NCI-H345 (cell line): ENCODE results near the gene MPHOSPH8.
"Not testable (repeated sequence)": the region's sequence is repeated elsewhere in the genome, so short reads cannot be mapped to it uniquely, and the experiment has no call there.

ENCODE experiments used
- DNase-seq: peaks from one replicate; lab custom pipeline; 2025; lab: John Stamatoyannopoulos, UW

MPHOSPH8 gene

GRCh38 chr13:19624265-19624664 is 9.2 kb upstream of the MPHOSPH8 start:
- DNase-seq = no peak

GRCh38 chr13:19632915-19633478 is 462 bp upstream of the MPHOSPH8 start:
- DNase-seq = no peak

GRCh38 chr13:19634256-19634740 is 839 bp downstream of the MPHOSPH8 start:
- DNase-seq = no peak

DNA sequence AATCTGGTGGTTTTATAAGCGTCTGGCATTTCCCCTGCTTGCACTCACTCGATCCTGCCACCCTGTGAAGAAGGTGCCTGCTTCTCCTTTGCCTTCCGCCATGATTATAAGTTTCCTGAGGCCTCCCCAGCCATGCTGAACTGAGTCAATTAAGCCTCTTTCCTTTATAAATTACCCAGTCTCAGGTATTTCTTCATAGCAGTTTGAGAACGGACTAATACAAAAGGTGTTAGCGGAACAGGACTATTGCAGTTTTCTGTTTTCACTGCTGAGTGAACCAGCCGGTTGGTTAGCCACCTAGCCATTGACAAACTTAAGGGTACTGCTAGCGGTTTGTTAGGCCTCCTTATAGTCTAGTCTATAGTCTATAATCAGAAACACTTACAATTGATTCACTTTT is 2.5 kb downstream of the MPHOSPH8 start:
- DNase-seq = not testable (repeated sequence)

DNA sequence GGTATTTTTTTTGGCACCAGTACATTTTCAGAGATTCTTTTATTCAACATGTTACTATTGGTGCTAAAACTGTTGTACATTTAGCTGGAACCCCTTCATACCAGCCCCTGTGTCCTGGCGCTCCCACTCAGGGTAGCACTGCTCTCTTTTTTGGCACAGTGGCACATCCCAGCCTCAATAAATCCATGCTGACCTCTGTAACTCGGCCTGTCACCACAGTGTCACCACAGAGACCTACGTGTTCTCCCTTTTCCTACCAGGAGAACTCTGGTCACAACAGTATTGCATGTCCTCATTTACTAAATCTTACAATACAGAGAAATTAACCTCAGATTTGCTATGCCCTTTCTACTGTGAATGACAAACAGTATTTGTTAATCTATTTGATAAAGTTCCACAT is 10.2 kb downstream of the MPHOSPH8 start:
- DNase-seq = no peak

DNA sequence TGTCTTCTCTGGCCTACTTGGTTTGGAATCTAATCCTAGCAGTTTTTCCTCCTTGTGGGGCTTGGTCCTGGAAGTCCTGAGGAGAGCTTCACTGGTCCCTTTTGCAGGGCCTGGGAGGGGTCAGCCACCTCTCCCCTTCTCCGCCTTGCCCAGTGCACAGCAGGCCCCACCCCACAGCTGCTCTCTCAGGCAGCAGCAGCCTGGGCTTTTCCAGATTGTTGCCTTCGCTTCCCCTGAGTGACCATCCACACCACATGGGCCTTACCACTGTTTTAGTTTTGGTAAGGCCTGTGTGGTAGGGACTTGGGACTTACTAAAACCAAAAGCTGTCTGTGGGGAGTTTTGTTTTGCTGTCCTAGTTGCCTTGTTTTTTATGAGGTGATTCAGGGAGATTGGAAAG is 11.5 kb downstream of the MPHOSPH8 start:
- DNase-seq = no peak

GRCh38 chr13:19646063-19646462 is 12.6 kb downstream of the MPHOSPH8 start:
- no peak for DNase-seq

- DNase-seq = no peak
Measured at GRCh38 chr13:19650742-19651141, 17.3 kb downstream of the MPHOSPH8 start.

GRCh38 chr13:19657872-19658591 is 24.6 kb downstream of the MPHOSPH8 start:
- no peak for DNase-seq

DNA sequence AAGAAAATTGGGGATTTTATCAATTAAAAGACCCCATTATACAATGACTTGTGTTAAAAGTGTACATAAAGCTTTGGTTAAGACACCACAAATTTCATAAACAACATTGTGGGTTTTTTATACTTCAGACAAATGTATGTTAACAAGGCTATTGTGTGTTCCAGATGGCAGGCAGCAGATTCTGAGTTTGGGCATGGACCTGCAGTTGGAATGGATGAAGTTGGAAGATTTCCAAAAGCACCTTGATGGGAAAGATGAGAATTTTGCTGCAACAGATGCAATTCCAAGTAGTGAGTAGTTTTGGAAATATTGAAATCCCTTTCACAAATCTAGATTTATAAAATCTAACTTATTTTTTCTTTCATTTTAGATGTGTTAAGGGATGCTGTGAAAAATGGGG is 25.4 kb downstream of the MPHOSPH8 start:
- DNase-seq = no peak

DNA sequence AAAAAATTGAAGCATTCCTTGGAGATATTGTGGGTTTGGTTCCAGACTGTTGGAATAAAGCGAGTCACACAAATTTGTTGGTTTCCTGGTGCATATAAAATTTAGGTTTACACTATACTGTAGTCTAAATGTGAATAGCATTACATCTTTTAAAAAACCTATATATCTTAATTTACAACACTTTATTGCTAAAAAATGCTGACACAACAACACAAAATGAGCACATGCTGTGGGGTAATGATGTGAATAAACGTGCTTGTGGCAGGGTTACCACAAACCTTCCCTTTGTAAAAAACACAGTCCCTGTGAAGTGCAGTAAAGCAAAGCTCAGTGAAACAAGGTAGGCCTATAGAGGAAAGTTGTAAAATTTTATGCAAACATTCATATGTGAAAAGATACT is 27.7 kb downstream of the MPHOSPH8 start:
- no peak for DNase-seq

DNA sequence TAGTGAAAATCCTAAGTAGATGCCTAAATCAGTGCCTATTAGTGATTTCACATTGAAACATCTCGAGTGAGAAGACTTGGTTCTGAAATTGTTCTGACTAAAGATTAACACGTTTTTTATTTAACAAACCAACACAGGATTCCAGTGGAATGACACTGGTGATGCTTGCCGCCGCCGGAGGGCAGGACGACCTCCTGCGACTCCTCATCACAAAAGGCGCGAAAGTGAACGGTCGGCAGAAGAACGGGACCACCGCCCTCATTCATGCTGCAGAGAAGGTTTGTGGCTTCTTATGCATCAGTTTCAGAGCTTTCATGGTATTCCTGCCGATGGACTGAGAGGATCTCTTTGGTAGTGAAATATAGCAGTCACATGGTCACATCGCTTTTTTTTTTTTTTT is 28.1 kb downstream of the MPHOSPH8 start:
- DNase-seq = no peak

DNA sequence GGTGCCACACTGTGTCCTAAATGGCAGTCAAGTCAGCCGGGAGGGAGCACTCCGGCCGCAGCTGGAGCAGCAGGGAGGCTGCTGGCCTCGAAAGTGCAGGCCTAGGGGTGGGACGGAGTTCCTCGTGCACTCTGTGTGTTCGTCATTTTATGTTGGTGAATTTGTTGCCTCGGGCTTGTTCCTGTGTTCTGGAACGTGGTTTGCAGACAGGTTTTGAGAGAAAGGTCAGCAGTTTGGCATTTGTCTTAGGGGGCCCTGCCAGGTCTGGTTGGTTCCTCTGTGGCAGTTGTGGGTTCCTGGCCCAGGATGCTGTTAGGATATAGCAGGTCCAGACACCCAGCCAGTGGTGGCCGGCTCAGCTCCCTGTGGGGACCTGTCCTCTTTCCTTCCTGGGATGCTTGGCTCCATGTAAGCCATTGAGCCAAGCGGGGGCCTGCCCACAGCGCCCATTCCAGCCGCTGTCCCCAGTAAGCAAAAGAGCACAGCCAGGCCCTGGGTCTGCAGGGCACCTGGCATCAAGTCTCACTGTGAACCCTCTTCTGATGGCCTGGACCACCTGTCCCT is 30.0 kb downstream of the MPHOSPH8 start:
- no peak for DNase-seq

- no peak for DNase-seq
Measured at GRCh38 chr13:19664481-19665230, 31.2 kb downstream of the MPHOSPH8 start.

DNA sequence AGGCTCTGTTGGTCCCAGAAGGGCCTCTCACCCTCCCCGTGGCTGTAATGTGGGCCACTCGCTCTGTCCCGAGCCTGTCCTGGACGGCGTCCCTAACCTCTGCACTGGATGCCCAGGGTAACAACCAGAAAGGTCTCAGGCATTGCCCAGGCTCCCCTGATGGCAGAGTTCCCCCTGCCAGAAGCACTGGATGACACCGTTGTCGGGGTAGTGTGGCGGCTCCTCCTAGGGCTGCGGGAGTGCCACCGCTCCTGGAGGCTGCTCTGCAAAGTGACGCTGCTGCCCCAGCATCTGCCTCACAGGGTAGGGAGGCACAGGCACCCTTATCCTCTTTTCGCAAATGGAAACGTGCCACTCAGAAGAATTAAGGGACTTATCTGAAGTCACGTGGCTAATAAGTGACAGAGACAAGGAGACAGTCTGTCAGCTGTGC is 32.0 kb downstream of the MPHOSPH8 start:
- DNase-seq = no peak

DNA sequence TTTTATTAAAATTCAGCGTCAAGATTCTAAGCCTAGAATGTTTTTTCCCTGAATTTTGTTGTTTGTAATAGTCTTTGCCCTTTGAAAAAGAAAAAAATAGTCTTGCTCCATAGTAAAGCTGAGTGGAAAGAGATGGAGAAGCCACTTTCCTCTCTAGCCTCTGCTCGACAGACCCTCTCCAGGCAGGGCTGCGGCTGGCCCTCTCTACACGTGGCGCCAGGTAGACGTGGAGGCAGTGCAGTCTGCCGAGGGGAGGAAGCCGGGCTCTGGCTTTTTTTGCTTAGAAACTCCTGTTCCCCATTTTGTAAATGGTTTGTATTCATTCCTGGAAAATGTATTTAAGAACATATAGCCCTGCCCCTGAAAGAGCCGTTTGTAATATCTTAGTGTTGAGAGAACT is 35.3 kb downstream of the MPHOSPH8 start:
- no peak for DNase-seq

GRCh38 chr13:19670147-19670546 is 36.7 kb downstream of the MPHOSPH8 start:
- DNase-seq = no peak

DNA sequence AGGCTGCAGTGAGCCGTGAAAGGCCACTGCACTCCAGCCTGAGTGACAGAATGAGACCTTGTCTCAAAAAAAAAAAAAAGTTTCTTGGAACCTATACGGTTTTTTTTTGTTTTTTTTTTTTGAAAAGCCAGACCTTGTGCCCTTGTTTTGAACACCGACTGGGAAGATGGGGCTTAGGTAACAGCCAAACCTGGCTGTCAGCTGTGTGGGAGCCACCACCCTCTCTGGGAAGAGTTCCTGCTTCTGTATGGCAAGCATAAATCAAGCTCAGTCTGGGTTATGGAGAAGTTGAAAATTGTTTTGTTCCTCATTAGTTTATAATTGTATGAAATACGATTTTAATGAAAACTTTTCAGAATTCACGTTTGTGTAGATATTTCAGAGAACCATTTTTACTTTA is 39.5 kb downstream of the MPHOSPH8 start:
- no peak for DNase-seq

DNA sequence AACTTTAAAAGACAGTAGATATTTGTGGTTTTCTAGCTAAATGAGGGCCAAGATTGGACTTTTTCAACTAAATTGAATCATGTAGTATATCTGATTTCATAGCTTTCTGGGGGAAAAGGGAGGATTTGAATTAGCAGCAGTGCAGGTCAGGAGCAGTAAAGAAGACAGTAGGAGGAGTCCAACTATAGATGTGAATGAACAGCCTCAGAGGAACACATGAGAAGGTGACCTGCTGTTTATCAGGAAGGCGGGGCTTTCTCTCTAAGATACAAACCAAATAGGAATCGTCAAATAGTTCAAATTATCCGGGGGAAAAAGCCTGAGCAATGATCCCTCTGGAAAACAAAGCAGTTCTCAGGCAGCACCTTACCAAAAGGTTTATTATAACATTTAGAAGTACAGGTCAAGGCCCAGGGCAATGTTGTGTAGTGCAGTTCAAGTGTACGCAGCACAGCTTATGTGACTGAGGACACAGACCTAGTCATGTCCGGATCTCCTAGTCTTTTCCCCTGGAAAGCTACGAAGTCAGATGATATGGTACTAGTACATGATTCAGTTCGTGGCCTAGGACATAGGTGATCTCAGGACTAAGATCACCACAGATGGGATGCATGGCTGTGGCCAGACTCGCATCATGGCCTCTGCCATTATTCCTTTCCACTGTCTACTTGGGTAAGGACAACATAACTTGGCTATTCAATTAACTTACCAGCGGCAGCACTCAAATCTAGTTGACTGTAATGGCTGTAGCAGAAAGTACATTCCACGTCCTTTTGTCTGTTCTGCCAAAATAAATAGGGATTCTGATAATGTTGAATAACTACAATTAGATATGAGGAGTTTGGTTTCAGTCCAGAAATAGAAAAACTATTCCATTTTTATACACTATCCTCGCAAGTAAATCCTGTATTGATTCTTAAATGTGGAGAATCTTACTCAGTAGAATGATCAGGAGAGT is 40.3 kb downstream of the MPHOSPH8 start:
- no peak for DNase-seq

DNA sequence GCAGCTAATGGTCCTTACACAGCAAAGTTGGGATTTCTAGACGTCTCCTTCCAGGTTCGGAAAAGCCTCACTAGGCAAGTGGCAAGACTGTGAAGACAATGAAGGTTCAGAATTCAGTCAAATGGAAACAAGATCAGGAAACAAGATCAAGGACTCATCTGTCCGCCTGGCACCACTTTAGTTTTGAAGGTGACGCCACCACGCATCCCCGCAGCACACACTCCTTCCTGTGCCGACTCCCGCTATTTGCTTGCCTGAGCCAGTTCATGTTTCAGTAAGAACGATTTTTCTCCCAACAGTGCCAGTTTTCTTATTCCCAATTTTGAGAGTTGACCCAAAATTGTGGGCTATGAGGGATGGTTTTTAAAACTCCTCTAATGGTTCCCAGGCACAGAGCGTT is 41.4 kb downstream of the MPHOSPH8 start:
- DNase-seq = no peak

DNA sequence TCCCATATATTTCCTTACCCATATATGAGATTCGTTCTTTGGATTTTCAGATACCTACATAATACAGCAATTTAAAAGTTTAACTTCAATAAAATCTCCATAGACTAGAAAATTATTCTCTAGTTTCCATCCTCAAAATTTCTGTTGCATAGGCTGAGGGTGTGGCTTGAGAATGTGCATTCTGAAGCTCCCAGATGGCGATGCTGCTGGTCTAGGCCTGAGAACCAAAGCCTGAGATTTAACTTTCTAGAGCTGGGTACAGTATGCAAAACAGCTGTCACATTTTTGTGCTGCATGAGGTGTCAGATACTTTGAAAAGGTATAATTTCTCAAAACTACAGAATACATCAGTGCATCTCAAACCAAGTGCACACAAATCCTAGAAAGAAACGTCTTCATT is 42.7 kb downstream of the MPHOSPH8 start:
- DNase-seq = no peak

- no peak for DNase-seq
Measured at GRCh38 chr13:19680751-19681150, 47.3 kb downstream of the MPHOSPH8 start.
